ENCODE data around the gene MRPL21. TPM values are rescaled to one million over a fixed set of nuclear protein-coding genes. Genes with fewer than 3 reads are reported as not detected.
"Not testable (repeated sequence)": the region's sequence is repeated elsewhere in the genome, so short reads cannot be mapped to it uniquely, and the experiment has no call there.

Gene MRPL21
- total RNA-seq, 2 experiments from 2014 or later = 48.3 to 68.3 TPM

DNA sequence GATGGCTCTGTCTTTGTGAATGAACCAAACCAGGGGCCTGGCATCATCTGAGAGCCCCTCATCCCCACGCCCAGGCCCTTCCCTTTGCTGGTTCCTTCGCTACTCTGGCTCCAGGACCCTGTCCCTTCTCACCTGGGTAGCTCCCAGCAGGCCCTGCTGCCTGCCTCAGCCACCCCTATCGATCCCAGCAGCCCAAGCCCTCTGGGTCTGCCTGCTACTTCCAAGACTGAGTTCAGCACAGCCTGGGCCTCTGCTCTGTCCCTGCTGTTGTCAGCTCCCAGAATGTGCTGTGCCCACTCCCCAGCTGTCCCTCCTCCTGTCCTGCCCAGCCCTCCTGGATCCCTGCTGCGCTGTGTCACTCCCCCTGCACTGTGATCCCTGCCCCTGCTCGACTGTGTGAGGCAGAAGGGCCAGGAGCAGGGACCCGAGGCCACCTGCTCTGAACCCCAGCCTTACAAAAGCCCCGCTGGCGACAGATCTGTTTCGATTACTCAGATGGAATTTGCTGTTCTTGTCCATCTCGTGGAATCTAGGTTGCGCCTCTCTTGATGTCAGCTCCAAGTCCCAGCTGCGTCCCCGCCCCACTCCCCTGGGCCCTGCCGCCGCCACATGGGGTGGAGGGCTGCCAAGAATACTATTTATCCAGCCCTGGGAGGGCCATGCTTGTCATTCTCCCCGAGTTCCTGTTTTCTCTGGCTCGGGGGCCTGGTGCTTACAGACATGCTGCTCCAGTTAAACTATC, 13.0 kb downstream of the MRPL21 start:
- CTCF ChIA-PET (ENCODE audit: unreplicated experiment) = no interaction called here
- Histone ChIP-seq H3K4me3 (ENCODE audit: low read depth, low read length, poor library complexity, severe bottlenecking) (no peak overlapping the region), H3K36me3 (ENCODE audit: insufficient read depth, low read length) (peaks cover 59% of the 10 kb centered on the region), H4K20me1 (ENCODE audit: insufficient read depth, low read length) (no peaks in the 10 kb centered on the region), H2AFZ (ENCODE audit: low read length) (no peak overlapping the region), H3K27ac (ENCODE audit: low read depth, low read length, poor library complexity, severe bottlenecking) (no peak overlapping the region), H3K79me2 (ENCODE audit: insufficient read depth, low read depth, low read length) (no peaks in the 10 kb centered on the region), H3K4me2 (ENCODE audit: low read length) (no peak overlapping the region), H3K9me3 (ENCODE audit: low read length) (no peaks in the 10 kb centered on the region), H3K4me1 (ENCODE audit: insufficient read depth, low read length, poor library complexity, severe bottlenecking) (no peaks in the 10 kb centered on the region), H3K9me2 (ENCODE audit: insufficient read depth, low read length) (no peaks in the 10 kb centered on the region)
- TF ChIP-seq EZH2phosphoT487 (IDR thresholded peaks at IDR 0.05; ENCODE audit: borderline replicate concordance, low read depth, low read length) = no peak
- TF ChIP-seq, protein P1, sequence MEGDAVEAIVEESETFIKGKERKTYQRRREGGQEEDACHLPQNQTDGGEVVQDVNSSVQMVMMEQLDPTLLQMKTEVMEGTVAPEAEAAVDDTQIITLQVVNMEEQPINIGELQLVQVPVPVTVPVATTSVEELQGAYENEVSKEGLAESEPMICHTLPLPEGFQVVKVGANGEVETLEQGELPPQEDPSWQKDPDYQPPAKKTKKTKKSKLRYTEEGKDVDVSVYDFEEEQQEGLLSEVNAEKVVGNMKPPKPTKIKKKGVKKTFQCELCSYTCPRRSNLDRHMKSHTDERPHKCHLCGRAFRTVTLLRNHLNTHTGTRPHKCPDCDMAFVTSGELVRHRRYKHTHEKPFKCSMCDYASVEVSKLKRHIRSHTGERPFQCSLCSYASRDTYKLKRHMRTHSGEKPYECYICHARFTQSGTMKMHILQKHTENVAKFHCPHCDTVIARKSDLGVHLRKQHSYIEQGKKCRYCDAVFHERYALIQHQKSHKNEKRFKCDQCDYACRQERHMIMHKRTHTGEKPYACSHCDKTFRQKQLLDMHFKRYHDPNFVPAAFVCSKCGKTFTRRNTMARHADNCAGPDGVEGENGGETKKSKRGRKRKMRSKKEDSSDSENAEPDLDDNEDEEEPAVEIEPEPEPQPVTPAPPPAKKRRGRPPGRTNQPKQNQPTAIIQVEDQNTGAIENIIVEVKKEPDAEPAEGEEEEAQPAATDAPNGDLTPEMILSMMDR (conservative IDR thresholded peaks at IDR 0.05; ENCODE audit: low read length) = no peak
- POLR2A ChIA-PET = no interaction called here
- DNase-seq (ENCODE audit: low spot score) = no peak
- BruUV-seq (replicated peaks) = no TSS peak
- intact Hi-C loops (cut with micrococcal nuclease; ENCODE audit: unreplicated experiment) = no loop called here

GRCh38 chr11:68889948-68890446, 13.6 kb downstream of the MRPL21 start:
- BruUV-seq (replicated peaks) = no TSS peak
- peaks cover 53% of the 10 kb centered on the region for H3K36me3 ChIP-seq (ENCODE audit: insufficient read depth, low read length)
- H3K9me3 ChIP-seq (ENCODE audit: low read length) = no peaks in the 10 kb centered on the region
- no peak overlapping the region for H2AFZ ChIP-seq (ENCODE audit: low read length)
- no peak for DNase-seq (ENCODE audit: low spot score)
- no peaks in the 10 kb centered on the region for H3K4me1 ChIP-seq (ENCODE audit: insufficient read depth, low read length, poor library complexity, severe bottlenecking)
- no peaks in the 10 kb centered on the region for H3K79me2 ChIP-seq (ENCODE audit: insufficient read depth, low read depth, low read length)
- no peak overlapping the region for H3K27ac ChIP-seq (ENCODE audit: low read depth, low read length, poor library complexity, severe bottlenecking)
- intact Hi-C loops (cut with micrococcal nuclease; ENCODE audit: unreplicated experiment) = no loop called here
- H3K9me2 ChIP-seq (ENCODE audit: insufficient read depth, low read length) = no peaks in the 10 kb centered on the region
- no peak for TF ChIP-seq EZH2phosphoT487 (IDR thresholded peaks at IDR 0.05; ENCODE audit: borderline replicate concordance, low read depth, low read length)
- TF ChIP-seq, protein P1 (conservative IDR thresholded peaks at IDR 0.05; ENCODE audit: low read length) = peak; percentile 62
- POLR2A ChIA-PET = no interaction called here
- no peak overlapping the region for H3K4me3 ChIP-seq (ENCODE audit: low read depth, low read length, poor library complexity, severe bottlenecking)
- H3K4me2 ChIP-seq (ENCODE audit: low read length) = no peak overlapping the region
- CTCF ChIA-PET (ENCODE audit: unreplicated experiment) = no interaction called here
- no peaks in the 10 kb centered on the region for H4K20me1 ChIP-seq (ENCODE audit: insufficient read depth, low read length)

DNA sequence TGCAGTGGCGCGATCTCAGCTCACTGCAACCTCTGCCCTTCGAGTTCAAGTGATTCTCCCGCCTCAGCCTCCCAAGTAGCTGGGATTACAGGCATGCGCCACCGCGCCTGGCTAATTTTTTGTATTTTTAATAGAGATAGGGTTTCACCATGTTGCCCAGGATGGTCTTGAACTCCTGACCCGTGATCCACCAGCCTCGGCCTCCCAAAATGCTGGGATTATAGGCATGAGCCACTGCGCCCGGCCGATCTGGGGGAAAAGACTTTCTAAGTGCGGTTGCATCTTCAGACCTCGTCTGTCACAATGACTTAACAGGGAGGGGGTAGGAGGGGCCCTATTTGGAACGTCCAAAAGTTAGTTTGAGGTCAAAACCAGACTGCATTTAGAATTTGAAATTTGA, 18.8 kb downstream of the MRPL21 start:
- BruUV-seq (replicated peaks); H3K79me2 ChIP-seq (ENCODE audit: insufficient read depth, low read depth, low read length); CTCF ChIA-PET (ENCODE audit: unreplicated experiment); H2AFZ ChIP-seq (ENCODE audit: low read length); H3K36me3 ChIP-seq (ENCODE audit: insufficient read depth, low read length); H3K4me3 ChIP-seq (ENCODE audit: low read depth, low read length, poor library complexity, severe bottlenecking); H3K9me3 ChIP-seq (ENCODE audit: low read length); H3K4me2 ChIP-seq (ENCODE audit: low read length); H3K9me2 ChIP-seq (ENCODE audit: insufficient read depth, low read length); POLR2A ChIA-PET; H3K4me1 ChIP-seq (ENCODE audit: insufficient read depth, low read length, poor library complexity, severe bottlenecking); intact Hi-C loops (cut with micrococcal nuclease; ENCODE audit: unreplicated experiment); H3K27ac ChIP-seq (ENCODE audit: low read depth, low read length, poor library complexity, severe bottlenecking); H4K20me1 ChIP-seq (ENCODE audit: insufficient read depth, low read length); DNase-seq (ENCODE audit: low spot score): not testable (repeated sequence)
